ENCODE data around the gene STMN1. TPM values are rescaled to one million over a fixed set of nuclear protein-coding genes. Genes with fewer than 3 reads are reported as not detected.

STMN1 gene
- total and polyA plus RNA-seq, 9 of the 15 experiments (the other 6 are each of a cell fraction or from before 2014, with no cell fraction given): 269 to 2,153 (median 595) TPM

DNA sequence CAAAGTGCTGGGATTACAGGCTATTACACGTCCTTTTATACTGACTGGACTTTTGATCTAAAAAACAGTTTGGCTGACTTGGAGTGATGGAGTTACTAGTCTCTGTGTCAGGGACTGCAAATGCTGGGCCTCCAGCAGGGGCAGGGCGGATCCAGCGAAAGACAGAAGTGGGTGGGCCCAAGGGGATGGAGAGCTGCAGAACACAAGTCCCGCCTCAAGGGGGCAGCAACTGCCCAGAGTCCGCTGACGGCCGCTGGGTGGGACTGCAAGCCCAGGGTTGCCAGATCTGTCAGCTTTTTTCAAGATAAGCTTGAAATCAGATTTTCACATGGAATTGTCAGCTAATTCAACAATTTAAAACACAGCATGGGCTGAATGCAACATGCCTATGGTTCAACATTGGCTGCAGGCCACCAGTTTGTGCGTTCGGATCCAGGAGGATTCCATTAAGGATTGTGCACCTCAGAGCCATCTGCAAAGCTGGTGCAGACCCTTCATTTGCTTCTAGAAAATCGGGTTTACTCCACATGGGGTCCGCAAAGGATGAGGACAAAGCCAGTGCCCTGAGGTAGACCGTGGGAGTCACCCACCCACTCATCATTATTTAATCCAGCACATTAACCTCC, 10.7 kb downstream of the STMN1 start (continued):
- TF ChIP-seq, protein P1, sequence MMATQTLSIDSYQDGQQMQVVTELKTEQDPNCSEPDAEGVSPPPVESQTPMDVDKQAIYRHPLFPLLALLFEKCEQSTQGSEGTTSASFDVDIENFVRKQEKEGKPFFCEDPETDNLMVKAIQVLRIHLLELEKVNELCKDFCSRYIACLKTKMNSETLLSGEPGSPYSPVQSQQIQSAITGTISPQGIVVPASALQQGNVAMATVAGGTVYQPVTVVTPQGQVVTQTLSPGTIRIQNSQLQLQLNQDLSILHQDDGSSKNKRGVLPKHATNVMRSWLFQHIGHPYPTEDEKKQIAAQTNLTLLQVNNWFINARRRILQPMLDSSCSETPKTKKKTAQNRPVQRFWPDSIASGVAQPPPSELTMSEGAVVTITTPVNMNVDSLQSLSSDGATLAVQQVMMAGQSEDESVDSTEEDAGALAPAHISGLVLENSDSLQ (IDR thresholded peaks at IDR 0.05): peak; percentile 58; the same call in 1 of the 2 replicates
- TF ChIP-seq CXXC5 (CRISPR knock-in tag; IDR thresholded peaks at IDR 0.05) (peak; percentile 53; the same call in 1 of the 2 replicates), ZNF76 (CRISPR knock-in tag; IDR thresholded peaks at IDR 0.05; ENCODE audit: borderline replicate concordance) (peak; percentile 26; the same call in 1 of the 2 replicates), ESRRA (IDR thresholded peaks at IDR 0.05; ENCODE audit: borderline replicate concordance, low read depth) (peak; percentile 46; the same call in 1 of the 2 replicates), MEIS2 (IDR thresholded peaks at IDR 0.05; ENCODE audit: partially characterized antibody) (peak; percentile 72), FOXP1 (CRISPR knock-in tag; IDR thresholded peaks at IDR 0.05) (peak; percentile 51; the same call in 1 of the 2 replicates), ZC3H11A (IDR thresholded peaks at IDR 0.05; ENCODE audit: low read depth, low read length) (no peak), NRF1 (conservative IDR thresholded peaks at IDR 0.05 in 1 of 2, IDR thresholded peaks at IDR 0.05 in 1 of 2) (peak in 1 of 2 experiments; percentile 19; a peak in 1 of 4 replicates), ZNF175 (CRISPR knock-in tag; IDR thresholded peaks at IDR 0.05; ENCODE audit: low read depth) (no peak), SPI1 (IDR thresholded peaks at IDR 0.05; ENCODE audit: borderline replicate concordance, low read depth, low read length) (peak; percentile 78), TEAD4 (IDR thresholded peaks at IDR 0.05; ENCODE audit: low read length) (peak; percentile 48; the same call in 1 of the 2 replicates), TEAD4 (CRISPR knock-in tag; IDR thresholded peaks at IDR 0.05; ENCODE audit: borderline replicate concordance) (no peak), ZNF316 (IDR thresholded peaks at IDR 0.05) (no peak), ZZZ3 (IDR thresholded peaks at IDR 0.05) (peak; percentile 55; the same call in 1 of the 2 replicates)
- TF ChIP-seq, protein P2, sequence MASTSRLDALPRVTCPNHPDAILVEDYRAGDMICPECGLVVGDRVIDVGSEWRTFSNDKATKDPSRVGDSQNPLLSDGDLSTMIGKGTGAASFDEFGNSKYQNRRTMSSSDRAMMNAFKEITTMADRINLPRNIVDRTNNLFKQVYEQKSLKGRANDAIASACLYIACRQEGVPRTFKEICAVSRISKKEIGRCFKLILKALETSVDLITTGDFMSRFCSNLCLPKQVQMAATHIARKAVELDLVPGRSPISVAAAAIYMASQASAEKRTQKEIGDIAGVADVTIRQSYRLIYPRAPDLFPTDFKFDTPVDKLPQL (IDR thresholded peaks at IDR 0.05; ENCODE audit: extremely low read depth, insufficient read length): no peak
- TF ChIP-seq, protein P3, sequence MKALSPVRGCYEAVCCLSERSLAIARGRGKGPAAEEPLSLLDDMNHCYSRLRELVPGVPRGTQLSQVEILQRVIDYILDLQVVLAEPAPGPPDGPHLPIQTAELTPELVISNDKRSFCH (CRISPR knock-in tag; IDR thresholded peaks at IDR 0.05): no peak
- TF ChIP-seq, protein P3 (tag; IDR thresholded peaks at IDR 0.05): 0 out of 2 replicates have a peak, but pooled peaks have one; percentile 20
- TF ChIP-seq, protein P4, sequence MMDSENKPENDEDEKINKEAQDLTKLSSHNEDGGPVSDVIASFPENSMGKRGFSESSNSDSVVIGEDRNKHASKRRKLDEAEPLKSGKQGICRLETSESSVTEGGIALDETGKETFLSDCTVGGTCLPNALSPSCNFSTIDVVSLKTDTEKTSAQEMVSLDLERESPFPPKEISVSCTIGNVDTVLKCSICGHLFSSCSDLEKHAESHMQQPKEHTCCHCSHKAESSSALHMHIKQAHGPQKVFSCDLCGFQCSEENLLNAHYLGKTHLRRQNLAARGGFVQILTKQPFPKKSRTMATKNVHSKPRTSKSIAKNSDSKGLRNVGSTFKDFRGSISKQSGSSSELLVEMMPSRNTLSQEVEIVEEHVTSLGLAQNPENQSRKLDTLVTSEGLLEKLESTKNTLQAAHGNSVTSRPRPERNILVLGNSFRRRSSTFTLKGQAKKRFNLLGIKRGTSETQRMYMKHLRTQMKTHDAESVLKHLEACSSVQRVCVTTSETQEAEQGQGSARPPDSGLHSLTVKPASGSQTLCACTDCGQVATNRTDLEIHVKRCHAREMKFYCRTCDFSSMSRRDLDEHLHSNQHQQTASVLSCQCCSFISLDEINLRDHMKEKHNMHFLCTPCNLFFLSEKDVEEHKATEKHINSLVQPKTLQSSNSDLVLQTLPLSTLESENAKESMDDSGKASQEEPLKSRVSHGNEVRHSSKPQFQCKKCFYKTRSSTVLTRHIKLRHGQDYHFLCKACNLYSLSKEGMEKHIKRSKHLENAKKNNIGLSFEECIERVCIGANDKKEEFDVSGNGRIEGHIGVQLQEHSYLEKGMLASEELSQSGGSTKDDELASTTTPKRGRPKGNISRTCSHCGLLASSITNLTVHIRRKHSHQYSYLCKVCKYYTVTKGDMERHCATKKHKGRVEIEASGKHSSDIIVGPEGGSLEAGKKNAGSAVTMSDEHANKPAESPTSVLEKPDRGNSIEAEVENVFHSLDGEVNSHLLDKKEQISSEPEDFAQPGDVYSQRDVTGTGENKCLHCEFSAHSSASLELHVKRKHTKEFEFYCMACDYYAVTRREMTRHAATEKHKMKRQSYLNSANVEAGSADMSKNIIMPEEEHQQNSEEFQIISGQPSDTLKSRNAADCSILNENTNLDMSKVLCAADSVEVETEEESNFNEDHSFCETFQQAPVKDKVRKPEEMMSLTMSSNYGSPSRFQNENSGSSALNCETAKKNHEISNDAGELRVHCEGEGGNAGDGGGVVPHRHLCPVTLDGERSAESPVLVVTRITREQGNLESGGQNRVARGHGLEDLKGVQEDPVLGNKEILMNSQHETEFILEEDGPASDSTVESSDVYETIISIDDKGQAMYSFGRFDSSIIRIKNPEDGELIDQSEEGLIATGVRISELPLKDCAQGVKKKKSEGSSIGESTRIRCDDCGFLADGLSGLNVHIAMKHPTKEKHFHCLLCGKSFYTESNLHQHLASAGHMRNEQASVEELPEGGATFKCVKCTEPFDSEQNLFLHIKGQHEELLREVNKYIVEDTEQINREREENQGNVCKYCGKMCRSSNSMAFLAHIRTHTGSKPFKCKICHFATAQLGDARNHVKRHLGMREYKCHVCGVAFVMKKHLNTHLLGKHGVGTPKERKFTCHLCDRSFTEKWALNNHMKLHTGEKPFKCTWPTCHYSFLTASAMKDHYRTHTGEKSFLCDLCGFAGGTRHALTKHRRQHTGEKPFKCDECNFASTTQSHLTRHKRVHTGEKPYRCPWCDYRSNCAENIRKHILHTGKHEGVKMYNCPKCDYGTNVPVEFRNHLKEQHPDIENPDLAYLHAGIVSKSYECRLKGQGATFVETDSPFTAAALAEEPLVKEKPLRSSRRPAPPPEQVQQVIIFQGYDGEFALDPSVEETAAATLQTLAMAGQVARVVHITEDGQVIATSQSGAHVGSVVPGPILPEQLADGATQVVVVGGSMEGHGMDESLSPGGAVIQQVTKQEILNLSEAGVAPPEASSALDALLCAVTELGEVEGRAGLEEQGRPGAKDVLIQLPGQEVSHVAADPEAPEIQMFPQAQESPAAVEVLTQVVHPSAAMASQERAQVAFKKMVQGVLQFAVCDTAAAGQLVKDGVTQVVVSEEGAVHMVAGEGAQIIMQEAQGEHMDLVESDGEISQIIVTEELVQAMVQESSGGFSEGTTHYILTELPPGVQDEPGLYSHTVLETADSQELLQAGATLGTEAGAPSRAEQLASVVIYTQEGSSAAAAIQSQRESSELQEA (IDR thresholded peaks at IDR 0.05; ENCODE audit: low read depth): no peak
